GM18526 (cell line): ENCODE data around the gene GAREM1.

Experiments used
- POLR2A ChIP-seq: IDR thresholded peaks from 3 replicates; pipeline ENCODE4 v1.6.1; 2011; ENCODE audit not compliant: insufficient read length; ENCODE audit errors: extremely low read depth

The GAREM1 gene

DNA sequence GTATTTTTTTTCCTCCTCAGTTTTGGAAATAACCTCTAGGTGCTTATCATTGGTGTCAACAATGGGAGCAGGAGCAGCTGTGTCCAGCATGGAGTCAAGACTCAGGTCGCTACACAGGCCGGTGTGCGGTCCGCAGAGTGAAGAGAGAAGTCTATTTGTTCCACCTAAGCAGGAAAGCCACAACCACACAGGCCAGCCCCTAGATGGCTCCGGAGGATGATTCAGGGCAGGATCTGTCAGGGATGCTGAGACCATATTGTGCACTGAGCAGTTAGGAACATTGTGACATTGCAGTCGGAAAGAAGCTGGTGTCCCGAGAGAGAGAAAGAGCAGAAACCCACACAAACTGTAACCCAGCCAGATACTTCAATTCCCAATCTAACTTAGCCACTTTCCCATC lies 136.9 kb downstream of the GAREM1 start:
- TF ChIP-seq POLR2A: no peak

DNA sequence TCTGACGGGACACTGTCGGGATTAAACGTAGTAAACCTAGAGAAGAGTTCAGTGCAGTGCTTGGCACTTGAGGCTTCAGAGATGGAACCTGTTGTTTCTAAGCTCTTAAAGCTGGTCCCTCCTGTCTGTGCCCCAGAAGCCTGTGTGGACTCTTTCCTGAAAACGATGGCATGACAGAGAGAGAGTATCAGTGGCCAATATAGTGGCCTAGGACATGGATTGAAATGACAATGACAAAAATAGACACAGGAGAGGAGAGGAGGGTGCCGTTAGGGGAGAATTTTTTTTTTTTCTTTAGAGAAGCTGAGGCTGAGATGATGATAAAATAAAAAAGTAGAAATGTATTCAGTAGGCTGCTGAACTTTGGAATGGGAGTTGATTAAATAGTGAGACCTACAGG lies 138.0 kb downstream of the GAREM1 start:
- TF ChIP-seq POLR2A: no peak

DNA sequence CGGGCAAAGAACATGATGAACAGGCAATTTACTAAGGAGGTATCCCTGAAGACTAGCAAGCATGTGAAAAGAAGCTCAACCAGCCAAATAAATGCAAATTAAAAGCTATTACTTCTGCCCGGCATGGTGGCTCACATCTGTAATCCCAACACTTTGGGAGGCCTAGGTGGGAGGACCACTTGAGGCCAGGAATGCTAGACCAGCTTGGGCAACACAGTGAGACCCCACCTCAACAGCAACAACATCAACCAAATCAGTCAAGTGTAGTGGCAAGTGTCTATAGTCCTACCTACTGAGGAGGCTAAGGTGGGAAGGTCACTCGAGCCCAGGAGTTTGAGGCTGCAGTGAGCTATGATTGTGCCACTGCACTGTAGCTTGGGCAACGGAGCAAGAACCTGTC lies 141.7 kb downstream of the GAREM1 start:
- TF ChIP-seq POLR2A: no peak

DNA sequence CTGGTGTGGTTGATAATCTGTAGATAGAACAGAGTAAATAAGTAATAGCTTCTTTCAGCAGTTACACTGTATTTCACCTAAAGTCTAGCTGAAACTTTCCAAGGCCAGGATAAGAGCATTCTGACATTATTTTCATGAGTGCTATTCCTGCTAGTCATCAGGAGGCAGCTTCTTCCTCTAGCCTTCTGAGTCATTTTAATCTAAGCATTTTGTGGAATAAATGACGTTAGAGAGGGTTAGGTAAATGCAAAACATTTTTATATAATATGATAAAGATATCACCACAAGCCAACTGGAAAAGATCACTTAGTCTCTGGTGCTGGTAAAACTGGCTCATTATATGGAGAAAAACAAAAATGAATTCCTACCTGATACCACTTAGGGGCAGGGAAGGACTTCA lies 142.3 kb downstream of the GAREM1 start:
- no peak for TF ChIP-seq POLR2A

DNA sequence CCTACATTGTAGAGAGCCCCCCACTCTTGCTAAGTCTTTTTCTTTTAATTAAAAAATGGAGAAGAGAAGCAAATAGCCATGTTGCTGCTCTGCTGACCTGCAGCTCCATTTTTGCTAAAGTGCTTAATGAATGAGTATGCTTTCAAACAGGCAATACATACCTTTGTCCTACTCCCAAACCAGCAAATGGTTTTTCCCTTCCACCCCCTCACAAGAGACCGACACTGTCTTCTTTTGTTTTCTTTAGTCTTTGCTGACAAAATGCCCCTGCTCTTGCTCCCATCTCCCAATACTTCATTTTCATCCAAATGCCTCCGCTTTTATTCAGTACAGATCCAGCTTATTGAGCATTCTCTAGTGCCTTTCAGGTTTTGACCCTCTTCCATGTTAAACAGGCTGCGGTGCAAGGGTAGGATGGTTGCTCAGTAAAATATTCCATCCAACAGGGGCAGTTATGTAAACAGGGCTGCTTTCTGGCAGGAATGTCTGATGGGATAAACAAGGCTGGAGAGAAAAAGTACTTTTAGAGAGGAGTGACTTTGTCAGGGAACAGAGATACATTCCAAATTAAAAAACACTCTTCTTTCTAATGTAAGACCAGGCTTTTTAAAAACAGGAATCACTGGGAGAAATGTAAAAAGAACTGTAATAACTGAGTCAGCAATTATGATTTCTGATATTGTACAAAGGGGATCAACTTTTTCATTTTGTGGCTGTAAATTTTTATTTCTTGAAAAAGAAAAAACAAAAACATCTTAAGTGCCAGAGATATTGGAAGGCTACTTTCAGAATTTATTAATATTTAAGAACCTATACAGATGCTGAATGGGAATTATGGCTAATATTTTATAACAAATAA lies 144.0 kb downstream of the GAREM1 start:
- TF ChIP-seq POLR2A: no peak

DNA sequence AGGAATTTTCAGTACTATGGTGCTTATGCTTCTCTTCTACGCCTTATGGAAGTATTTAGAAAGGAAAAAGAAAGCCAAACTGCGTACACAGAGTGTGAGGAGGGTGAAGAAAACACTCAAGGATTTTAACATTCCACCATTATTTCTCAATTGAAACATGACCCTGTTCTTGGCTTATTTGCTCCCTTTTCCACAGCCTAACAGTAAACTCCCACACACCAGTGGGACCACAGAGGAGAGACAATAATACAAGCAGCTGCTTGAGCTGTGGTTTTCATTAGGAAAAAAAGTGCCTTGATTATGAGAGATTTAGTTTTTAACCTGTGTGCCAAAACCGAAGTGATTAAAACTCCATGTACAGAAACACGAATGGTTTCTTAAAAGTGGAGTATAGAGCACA lies 146.5 kb downstream of the GAREM1 start:
- TF ChIP-seq POLR2A: no peak

DNA sequence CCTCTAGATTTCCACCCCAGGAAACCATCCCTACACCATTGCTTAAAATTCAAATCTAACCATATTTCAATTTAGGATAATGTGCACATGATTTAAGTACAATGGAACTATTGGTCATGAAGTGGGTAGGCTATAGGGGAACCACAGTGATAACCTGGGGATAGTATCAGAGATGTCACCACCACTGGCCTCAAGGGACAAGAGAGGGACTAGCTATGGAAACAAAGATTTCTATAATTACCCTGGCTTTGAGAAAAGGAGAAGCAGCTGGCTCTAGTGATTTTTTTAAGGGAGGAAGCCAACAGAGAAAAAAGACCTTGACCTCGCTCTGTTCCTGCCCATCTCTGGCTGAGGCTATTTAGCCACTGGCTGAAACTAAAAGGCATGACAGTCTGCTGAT lies 148.9 kb downstream of the GAREM1 start:
- TF ChIP-seq POLR2A: no peak

DNA sequence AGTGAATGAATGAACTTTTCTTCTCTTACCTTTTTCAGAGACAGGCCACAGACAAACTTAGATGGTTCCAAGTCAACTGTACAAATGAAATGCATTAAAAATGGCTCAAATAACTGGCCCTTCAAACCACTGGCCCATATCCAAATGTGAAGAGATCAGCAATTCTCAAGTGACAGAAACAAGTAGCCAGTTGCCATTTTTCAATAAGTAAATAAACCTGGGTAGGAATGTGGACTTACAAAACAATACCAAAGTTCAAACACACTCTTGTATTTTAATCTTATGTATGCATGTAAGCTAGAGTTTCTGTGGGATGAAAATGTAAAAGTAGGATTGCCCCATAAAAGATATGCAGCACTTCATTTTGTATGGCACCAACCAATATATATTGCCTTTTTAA lies 151.6 kb downstream of the GAREM1 start:
- TF ChIP-seq POLR2A: no peak

DNA sequence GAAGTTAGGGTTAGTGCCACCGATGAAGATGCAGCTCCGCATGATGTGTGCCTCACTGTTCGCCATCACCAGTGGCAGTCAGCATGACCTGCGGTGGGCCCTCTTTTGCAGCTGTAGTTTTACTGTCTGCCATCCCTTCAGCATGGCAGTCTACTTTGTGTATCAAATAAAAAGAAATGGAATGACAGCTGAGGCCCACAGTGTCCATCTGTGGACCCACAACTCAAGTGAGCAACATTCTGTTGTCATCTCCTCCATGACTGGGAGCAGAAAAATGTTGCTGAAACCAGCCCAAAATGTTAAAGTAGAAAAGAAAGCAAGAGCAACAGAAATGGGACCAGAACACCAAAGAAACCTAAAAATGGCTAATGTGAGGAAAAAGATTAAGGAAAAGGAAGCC lies 152.1 kb downstream of the GAREM1 start:
- TF ChIP-seq POLR2A: no peak

DNA sequence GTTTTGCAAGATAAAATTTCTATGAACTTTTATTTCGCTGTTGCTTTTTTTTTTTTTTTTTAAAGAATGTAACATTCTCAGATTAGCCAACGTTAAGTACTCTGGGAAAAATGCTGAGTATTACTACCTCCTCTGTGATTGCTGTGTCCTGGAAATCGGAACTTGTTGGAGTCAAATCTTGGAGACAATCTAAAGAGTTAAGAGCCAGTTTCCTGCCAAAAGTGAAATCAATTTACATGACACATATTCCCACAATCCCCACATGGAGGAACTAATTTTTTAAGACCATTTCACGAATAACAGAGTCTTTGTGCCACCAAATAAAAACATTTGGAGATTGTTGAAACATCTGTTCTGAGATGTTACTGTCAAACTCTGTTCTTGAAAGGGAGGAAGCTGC lies 153.0 kb downstream of the GAREM1 start:
- TF ChIP-seq POLR2A: no peak

DNA sequence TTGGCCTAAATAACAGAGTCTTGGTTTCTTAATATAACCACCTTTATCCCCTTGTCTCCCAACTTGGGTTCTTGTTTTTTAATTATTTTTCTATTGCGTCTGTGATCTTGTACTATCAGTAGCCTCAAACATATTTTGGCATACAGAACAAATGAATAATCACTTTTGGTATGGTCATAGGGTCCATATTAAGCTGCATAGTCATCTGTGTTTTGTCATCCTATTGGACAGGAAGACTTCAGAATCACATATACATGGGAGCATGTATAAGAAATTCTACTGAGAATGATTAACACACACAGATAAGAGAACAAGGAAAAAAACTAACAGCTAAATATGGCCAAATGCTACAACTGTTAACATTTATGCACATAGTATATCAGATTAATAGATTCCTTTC lies 154.8 kb downstream of the GAREM1 start:
- no peak for TF ChIP-seq POLR2A

DNA sequence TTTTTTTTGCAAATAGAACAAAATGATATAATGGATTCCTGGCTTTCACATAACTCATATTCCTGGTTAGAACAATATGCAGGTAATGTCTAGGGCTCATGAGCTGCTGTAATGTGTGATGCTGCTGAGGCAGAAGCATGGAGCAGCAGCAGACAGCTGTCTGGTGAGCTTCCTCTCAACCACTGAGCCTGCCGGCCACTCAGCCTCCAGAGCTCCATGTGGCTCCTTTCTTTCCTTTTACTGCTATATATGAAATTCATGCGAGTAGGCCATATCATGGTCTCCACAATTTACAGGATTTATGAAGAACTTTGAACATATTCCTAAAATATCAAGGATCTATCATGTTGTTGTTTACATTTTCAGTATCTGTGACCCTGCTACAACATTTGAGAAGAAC lies 159.9 kb downstream of the GAREM1 start:
- no peak for TF ChIP-seq POLR2A

DNA sequence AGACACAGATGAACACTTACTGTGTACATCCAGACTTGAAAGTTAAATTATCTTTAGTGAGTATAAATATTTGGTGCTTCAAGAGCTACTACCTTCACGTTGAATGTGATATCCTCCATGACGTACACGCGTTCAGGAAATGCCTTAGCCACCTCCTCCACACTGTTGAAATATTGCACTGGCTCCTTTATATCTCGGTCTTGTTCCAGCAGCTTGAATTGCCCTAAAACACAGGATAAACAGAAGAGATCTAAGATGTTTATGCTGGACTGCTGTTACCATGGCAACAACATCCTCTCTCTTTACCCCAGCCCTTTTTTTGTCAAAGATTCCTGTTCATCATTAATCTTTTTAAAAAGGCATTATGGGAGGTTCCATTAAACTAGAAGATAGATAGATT lies 160.6 kb downstream of the GAREM1 start:
- no peak for TF ChIP-seq POLR2A

DNA sequence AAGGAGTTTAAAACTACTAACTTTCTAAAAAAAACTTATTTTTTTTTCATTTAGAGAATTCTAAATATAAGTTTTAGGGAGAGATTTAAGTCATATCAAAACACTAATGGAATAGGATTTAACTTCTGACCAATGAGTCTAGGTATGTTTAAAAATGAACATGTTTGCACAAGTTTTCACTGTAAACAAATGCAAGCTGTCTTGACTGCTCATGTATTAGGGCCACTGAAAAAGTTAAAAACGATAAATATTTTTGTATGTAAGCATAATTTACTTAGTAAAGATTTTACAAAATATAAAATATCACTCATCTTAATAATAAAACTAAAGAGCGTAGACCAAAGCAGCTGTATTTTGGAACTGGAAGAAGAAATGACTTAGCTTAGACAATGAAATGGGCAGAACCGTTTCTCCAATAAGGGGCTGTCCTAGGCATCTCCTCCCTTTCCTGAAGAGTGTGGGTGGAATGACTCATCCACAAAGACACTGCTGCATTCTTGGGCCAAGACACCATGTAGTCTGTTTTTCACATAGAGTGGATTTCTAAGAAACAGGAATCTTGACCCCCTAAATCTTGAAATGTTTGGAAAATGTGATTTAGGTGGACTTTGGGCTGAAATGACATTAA lies 162.1 kb downstream of the GAREM1 start:
- no peak for TF ChIP-seq POLR2A

DNA sequence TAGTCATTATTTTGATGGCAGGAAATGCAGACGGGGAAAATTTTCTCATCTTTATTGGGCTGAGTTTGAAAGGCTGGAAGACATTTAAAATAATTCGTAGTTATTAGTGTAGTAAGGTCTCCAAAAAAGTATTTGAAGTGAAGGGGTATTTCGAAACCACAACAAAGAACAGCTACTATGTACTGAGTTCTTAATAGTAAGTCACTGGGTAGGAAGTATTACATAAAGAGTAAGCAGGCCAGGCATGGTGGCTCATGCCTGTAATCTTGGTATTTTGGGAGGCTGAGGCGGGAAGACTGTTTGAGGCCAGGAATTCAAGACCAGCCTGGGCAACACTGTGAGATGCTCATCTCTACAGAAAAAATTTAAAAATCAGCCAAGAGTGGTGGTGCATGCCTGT lies 167.3 kb downstream of the GAREM1 start:
- no peak for TF ChIP-seq POLR2A

DNA sequence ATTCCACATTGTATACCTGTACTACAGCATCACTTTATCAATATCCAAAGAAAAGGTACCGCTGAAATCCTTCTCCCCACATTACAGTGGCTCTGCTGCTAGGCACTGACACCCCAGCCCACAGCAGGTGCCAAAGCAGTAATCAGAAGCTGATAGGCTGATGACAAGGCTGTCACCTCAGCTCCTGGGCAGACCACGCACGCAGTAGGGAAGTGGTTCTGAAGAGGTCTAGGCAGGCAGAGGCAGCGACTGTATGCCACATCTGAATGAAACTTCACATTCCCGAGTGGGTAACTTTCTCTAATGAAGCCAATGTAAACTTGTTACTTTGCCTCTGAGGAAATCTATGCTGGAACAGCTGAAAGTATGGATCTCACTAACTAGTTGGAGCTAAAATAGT lies 167.9 kb downstream of the GAREM1 start:
- TF ChIP-seq POLR2A: no peak

DNA sequence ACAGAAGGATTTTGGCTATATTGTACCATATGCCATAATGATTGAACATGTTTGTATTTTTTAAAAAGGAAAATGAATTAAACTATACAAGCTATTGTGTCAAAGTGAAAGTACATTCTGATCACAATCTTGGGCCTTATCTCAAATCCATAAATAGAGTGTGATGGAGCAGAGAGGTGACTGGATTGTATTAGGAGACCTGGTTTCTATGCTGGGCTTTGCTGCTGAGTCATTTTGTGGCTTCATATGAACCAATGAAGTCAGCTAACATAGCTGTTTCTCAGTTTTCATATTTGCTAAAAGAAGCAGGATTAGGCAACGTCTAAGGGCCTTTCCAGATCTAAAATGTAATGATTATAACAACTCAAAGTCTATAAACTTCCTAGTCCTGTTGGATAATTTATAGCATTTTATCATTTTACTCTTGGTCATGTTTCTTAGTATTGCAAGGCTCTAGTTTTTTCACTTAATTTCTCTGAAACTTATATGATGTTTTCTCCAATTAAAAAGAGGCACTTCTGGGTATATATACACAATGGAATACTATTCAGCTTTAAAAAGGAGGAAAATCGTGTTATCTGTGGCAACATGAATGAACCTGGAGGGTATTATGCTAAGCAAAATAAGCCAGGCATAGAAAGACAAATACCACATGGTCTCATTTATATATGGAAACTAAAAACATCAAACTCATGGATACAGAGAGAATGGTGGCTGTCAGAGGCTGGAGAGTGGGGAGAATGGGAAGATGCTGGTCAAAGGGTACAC lies 168.5 kb downstream of the GAREM1 start:
- no peak for TF ChIP-seq POLR2A

DNA sequence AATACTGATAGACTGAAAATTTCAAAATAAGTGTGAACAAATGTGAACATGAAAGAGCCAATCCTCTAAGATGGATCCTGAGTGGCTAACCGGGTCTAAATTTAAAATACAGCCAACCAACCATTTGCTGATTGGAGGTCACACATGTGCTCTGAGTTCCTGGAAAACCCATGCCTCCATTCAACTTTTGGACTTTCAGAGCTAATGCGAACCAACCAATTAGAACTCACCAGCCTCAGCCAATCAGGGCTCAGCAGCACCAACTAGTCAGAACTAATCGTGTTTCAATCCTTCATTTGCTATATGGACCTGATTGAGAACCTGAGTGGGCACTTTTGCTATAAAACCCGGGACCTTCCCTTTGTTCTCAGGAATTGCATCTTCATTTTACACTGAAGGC lies 169.3 kb downstream of the GAREM1 start:
- no peak for TF ChIP-seq POLR2A
